GM18909 (cell line): ENCODE measurements around the gene HSD11B1.
A peak's percentile ranks its signal among the peaks of the same experiment; 100 is the strongest.

Source experiments
- ATAC-seq: cut with Tn5 transposase; IDR thresholded peaks from one replicate; pipeline ENCODE4 v1.9.1; 2021; ENCODE audit warnings: mild to moderate bottlenecking; ENCODE audit not compliant: unreplicated experiment, poor library complexity

Gene HSD11B1

DNA sequence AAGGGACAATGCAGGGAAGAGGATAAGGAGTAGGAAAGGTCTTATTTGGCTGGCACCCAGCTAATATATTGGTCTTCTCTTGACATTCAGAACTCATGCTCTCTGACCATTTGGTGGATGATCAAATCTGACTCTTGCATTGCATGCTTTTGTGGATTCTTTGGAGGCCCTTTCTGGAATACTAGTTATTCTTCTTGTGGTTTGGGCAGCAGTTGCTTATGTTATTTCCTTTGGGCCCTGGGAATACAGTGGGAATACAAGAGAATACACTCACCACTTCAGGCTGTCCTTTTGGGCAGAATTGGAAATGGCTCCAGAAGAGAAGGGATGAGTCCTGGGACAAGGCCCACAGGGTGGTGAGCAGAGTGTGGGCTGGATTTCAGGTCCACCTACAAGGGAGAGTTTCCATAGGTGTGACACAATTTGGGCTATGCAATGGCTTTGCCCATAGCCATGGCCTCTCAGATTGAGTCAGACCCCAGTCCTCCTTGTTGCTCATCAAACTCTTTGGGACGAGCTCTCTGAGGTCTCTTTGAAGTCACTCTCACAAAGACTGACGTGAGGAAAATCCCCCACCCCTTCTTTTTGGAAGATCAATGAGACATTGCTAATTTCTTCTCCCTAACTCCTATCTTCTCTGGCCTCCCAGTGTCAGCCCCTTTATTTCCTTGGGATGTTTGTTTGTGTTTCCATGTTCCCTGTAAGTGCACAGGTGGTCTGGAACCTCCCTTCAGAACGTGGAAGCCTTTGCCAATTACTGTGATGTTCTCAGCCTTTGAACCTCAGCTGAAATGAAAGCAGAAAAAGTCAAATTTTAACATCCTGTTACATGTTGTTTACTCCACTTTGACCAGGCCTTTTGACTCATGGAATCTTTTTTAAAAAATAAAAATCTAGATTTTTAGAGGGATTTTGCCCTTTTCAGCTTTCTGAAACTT, 19.4 kb downstream of the HSD11B1 start:
- ATAC-seq, result peak; percentile 43

DNA sequence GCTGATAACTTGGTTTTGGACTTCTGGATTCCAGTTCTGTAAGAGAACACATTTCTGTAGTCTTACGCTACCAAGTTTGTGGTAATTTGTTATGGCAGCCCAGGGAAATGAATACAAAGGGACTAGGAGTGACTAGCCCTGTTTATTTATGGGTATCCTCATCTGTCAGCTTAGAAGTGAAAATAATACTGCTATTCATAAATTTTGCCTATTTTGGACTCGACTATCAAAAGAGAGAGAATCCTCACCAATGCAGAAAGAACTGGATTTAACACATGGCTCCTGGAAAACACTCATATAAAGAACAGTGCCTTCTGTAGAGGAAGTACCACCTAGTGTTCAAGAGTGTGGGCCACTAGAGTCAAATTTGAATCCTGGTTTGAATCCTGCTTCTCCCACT, 22.6 kb downstream of the HSD11B1 start:
- ATAC-seq, result no peak

DNA sequence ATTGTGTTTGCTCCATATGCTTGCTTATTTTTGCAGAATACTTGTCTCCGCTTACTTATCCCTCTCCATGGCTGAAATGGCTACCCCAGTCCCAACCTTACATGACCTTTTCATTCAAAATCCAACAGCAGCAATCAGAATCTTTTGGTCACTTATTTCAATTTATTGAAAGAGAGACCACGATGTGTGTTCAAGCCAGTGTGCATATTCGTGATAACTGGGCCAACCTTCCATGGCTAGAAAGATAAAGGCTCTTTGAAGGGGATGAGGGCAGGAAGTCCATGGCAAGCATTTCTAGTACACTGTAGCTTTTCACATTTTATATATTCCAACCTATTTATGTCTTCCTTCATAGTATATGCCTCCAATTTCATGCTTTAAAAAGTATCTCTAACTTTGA, 23.1 kb downstream of the HSD11B1 start:
- no peak for ATAC-seq

DNA sequence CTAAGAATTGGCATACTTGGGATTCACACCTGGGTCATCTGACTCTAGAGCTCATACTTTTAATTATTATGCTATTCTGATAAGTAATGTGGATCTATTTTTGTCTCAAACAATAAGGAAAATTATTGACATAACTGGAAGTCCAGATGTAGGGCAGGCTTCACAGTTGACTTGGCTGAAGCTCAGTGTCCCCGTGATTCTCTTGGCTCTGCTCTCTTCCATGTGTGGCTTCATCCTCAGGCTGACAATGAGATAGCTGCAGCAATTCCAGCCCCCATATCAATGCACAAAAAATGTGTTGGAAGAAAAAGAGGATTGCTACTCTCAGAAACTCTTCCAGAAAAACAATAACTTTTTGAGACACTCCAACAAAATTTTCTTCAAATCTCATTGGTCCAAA, 23.8 kb downstream of the HSD11B1 start:
- no peak for ATAC-seq

DNA sequence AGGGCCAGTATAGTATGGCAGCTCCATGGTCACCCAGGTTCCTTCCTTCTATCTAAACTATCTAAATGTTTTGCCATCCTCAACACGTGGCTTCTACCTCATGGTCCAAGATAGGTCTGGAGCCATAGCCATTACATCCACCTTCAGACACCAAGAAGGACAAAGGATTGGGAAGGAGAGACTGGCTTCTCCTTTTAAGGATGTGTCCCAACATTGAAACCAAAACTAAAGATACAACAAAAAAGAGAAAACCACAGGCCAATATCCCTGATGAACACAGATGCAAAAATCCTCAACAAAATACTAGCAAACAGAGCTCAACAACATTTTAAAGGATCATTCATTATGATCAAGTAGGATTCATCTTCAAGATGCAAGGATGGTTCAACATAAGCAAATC, 24.8 kb downstream of the HSD11B1 start:
- no peak for ATAC-seq

DNA sequence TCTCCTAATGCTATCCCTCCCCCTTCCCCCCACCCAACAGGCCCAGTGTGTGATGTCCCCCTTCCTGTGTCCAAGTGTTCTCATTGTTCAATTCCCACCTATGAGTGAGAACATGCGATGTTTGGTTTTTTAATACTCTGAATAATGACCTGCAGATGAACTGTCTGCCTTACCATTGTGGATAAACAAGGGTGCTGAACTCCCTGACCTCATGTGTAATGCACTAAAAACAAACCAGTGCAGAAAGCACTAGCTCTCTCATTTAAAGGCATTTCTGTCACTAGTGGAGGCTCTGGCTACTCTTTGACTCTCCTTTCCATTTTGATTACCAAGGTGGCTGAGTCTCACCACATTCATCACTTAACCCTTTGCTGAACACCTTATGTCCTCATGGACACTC, 28.1 kb downstream of the HSD11B1 start:
- ATAC-seq, result no peak

DNA sequence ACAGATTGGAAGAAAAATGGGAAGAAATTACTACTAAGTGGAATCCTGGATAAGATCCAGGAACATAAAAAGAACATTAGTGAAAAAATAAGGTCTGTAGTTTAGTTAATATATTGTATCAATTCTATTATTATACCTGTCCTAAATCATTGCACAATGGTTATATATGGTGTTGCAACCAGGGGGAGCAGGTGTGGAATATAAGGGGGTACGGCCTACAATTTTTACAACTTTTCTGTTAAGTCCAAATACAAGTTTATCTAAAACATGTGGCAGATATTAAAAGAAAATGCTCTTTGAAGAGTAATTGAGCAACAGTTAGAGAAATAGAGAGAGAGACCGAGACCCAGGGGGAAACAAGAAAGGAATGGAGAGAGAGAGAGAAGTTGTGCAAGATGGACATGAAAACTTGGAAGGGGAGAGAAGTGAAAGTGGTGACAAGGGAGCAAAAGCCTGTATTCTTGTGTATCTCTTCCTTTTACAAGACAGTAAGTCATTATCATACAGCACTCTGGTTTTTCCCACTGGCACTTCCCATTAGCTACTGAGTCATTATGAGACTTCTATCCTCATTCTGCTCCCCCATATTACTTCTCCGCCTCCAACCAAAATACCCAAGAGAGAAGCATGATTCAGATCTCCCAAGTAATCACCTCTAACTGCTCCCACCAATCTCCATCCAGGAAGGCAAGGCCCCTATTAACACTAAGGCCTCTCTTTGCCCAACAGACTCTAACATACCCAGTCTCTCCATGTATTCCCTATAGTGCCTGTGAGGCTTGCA, 29.0 kb downstream of the HSD11B1 start:
- no peak for ATAC-seq

DNA sequence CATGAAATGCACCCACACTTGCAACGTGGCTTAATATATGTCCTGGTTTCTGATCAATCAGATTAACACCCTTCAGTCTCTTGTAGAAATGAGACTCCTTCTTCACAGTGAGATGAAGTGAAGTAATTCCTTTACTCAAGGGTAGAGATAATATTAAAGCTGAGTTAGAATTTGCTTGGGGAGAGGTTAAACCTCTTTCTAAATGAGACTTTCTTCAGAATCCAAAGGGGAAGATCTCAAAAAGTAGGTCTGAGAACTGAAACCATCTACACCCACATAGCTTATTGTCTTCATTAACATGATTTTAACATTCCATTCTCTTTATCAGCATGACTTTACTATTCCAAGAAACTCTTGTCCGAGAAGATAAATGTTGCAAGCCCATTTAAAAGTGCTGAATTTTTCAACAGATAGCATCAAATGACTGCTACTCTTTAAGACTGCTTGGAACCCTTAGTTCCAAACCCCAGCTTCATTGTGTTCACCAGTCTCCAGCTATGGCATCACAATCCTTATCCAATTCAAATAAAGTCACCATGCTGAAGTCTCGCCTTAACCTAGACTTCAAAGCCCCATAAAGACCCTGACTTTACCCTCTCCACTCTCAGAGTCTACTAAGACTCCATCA, 32.0 kb downstream of the HSD11B1 start:
- no peak for ATAC-seq

DNA sequence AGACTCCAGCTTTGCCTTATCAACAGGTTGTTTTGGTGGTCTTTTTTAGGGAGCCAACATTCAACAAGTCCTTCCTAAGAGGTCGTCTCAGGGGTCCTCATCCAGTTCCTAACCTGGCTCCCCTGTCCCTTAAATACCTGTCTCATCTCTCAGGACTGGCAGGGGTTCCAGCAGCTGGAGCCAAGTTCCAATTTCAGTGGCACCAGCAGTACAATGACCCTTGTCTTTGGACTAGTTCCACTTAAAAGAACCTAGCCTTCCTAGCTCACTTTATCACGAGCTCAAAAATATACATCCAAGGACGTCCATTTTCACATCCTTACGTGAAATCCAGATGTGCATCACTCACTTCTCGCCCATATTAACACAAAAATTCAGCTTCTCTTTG, 32.5 kb downstream of the HSD11B1 start:
- no peak for ATAC-seq

DNA sequence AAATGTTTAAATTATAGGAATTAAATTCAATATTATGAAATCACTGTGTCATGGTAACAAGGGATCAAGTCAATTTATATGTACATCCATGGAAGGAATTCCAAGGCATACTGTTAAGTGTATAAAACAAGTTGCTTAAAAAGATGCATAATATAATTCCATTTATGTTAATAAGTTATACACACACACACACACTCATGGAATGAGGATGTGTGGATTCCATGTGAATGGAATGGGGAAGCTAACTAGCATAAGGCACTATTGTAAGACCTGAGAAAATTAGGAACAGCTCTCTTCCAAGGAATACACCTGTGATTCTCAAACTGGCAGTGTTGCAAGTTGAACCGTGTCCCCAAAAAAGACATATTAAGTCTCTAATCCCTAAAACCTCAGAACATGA, 33.6 kb downstream of the HSD11B1 start:
- ATAC-seq, result no peak

DNA sequence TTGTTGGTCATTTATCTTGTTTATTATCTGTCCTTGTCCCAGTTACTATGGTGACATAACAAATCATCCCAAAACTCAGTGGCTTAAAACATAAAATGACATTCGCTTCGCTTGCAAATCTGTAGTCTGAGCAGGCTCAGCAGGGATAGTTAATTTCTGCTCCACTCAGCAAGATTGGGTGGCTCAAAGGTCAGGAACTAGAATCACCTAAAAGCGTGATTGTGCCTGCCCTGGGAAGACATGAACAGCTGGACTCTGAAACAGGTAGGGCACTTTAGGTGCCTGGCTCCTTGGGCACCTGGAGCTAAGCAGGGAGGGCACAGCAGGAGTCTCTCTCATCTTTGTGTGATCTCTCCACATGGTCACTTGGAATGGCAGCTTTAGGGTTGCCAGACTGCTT, 36.5 kb downstream of the HSD11B1 start:
- no peak for ATAC-seq

DNA sequence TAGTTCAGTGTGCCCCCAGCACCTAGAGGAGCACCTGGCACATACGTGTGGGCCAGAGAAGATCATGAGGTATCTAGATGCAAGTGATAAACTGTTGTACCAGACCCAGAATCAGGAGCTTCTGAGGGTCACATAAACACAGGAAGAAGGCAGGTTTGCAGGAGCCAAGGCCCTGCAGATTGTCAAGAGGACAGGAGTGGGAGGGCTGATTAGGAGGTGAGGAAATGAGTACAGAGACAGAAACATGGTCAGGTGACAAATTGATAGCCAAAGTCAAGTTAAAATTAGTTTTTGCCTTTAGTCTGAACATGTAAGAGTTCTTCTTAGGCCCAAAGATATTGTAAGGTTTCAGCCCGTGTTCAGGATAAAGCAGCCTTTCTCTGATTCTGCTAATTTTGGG, 37.2 kb downstream of the HSD11B1 start:
- no peak for ATAC-seq

DNA sequence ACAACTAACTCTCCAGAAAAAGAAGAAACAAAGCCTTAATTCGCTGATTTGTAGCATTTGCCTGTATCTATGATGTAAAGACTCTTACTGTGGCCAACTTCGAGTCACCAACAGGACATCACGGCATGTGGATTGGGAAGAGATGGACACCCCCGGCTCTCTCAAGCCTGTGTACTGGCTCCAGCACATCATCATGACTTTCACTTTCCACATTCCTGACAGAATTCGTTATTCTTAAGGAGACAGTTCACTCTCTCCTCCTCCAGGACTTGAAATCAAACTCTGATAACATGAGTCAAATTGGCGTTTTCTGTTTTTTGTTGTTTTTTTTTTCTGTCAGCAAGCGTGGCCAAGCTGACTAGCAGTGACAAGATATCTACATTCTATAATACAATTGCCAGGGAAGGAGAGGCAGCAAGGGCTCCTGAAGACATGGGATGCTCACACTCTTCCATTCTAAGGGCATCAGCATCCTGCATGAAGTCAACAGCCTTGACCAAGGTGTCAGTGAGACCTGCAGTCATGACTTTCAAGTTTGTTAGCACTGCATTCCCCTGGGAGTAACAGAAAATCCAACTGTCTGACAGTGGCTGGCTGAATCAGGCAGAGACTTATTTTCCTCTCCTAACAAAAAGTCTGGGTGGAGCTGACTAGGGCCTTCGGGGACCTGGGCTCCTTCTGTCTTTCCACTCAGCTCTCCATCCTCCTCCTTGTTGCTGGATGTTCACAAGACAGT, 37.9 kb downstream of the HSD11B1 start:
- no peak for ATAC-seq

DNA sequence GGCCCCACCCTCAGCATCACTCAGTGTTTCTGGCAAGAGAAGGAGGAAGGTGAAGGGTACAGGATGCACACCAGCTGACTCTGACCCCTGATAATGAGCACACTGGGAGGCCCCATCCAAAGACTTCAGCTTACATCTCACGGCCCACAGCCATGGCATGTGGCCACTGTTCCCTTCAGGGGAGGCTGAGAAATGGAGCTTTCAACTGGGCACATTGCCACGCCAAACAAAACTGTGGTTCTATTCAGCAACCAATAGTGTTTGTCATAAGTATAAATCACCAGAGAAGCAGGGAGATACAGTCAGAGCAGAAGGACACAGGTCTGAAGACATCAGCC, 38.5 kb downstream of the HSD11B1 start:
- no peak for ATAC-seq

DNA sequence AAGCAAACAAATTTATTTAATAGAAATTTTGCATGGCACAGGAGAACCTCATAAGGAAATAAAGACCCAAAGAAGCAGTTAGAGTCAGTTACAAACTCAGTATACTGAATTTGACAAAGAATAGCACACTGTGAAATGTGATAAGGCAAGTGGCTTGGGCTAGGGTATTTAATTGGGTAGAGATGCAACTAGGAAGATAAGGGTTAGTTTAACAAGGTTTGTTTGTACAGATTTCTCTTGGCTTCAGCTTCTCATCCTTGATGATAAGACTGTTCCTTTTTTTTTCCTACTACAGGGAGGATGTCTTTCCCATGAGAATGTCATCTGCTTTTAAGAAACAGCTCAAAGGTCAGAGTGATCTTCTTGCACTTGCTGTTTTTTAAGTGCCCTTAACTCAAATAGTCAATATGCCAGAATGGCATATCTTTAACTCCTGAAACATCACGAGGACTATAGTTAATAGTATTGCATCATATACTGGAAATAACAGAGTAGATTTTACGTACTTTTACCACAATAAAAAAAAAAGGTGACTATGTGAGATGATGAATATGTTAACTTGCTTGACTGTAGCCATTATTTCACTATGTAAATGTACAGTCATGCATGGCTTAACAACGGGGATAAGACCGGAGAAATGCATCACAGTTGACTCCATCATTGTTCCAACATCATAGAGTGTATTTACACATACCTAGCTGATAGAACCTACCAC, 42.0 kb downstream of the HSD11B1 start:
- no peak for ATAC-seq

DNA sequence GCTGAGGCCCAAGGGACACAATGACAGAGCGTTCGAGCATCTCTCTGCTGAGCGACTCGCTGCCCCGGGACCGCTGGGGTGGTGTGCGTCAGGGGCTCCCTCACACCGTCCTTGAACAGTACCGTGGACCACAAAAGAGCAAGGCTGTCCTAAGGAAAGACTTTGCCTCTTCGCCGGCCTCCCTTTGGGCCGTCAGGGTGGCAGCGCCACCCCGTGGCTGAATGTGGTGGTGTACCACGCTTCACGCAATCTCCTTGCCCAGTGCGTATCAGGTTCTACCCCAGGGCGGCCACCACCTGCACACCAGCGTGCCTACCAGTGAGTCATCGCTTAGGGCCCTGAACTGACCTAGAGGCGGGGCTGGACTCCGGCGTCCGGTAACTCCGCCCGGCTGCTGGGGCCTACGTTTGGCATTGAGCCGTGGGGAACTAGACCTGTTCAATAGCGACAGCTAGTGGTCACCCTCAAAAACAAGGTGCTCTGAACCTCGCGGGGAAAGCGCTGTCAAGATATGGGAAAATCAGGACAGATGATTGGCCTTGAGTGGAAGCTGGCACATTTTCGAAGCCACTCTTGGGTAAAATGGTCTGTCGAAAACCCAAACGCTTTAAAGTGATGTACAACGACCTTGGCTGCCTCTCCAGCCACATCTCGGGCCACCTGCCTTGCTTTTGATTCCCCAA, 43.1 kb downstream of the HSD11B1 start:
- ATAC-seq, result peak; percentile 84

DNA sequence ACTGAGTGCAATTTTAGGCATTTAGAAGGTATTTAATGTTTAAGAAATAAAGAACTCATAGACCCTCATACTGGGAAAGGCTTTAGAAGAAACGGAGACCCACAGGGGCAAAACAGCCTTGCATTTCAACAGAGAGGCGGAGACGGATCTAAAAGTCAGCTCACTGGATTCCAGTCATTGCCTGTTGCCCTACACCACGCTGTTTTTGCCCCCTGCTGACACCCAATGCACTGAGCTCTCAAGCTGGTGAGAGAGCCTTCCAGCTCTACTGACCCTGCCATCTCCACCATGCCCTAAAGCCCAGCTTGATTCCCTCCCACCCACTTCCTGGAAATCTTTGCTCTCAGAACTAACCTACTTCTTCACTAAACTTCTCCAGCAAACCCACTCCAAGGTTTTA, 44.0 kb downstream of the HSD11B1 start:
- no peak for ATAC-seq

DNA sequence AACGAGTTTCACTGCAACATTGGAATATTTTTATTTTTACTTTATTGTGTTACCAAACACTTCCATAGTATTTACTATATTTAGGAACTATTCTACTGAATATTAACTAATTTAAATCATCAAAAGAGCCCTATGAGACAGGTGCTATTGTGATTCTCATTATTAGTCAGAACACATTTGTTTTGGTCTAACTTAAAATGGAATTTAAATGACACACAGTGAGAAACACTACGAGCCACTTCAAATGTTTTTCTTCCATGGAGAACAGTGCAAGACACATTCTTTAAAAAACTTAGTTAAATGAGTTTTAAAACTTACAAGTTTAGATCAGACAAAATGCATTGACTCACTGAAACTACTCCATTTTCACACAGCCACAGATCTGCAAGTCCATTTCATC, 44.6 kb downstream of the HSD11B1 start:
- no peak for ATAC-seq

DNA sequence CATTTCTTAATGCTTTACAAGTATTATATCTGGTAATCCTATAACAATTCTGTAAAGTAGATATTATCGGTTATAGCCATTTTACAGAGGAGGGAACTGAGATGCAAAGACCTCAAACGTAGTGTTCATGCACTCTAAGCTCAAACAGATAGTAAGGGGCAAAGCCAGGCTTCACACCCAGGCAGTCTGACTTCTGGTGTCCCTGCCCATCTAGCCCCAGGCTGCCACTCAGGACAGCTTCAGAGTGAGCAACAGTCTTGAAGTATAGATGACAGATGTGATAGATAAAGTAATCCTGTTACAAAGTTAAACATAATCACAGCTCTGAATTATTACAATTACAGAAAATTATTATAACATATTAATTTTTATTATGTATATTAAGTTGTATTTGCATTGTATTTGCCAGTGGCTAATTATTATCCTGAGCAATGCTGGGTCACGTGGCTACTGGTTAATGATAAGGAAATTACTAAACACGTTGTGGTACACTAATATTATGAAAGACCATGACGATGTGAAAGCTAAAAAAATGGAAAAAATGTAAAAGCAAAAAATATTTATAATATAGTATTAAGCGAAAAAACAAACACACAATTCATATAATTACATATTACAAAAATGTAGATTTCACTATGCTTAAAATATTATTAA, 45.2 kb downstream of the HSD11B1 start:
- ATAC-seq, result no peak
